NCI-H226 (cell line): ENCODE results near the gene HPSE2.
"Not testable (repeated sequence)": the region's sequence is repeated elsewhere in the genome, so short reads cannot be mapped to it uniquely, and the experiment has no call there.

Experiments used
- DNase-seq: peaks from one replicate; pipeline ENCODE4 v3.0.0-alpha.2; 2015

Gene HPSE2

DNA sequence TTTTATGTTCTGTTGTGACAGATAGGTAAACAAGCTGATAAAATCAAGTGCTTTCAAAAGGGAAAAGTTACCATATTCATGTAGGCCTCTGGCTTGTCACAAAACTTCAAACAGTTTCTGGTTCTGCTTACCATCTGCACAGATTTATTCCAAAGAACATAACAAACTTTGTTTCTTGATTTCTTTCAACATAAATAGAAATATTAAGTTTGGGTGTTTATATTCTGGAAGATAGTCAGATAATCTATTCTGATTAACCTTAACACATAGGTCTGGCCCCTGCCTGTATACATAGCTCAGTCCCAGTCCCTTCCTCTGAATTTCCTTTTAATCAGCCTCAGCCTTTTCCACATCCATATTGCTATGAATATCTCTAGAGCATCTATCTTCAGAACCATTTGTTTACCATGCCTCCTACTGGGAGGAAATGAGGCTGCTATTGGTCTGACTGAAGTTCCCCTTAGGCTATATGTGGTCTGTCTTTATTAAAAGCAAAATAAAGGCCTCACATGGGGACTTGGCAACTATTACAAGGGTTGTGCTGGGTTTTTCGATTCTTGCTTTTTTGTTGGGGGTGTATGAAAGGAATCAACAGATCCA lies 319.0 kb downstream of the HPSE2 start:
- DNase-seq = no peak

DNA sequence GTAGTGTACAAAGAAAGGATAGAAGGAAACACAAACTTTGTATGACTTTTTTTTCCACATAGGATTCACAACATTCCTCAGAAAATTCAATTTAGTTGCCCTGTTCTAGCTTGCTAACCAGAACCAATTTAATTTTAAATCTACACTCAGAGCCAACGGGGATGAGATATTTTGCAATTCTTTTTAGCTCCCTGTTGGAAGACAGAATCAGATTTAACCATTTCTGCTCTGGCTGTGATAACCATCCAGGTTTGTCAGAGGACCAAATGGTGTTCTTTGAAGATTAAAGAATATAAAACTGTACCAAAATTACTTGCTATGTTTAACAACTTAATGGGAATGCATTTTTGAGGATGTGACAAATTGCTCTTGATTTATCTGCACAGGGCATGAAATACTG lies 319.7 kb downstream of the HPSE2 start:
- DNase-seq = no peak

DNA sequence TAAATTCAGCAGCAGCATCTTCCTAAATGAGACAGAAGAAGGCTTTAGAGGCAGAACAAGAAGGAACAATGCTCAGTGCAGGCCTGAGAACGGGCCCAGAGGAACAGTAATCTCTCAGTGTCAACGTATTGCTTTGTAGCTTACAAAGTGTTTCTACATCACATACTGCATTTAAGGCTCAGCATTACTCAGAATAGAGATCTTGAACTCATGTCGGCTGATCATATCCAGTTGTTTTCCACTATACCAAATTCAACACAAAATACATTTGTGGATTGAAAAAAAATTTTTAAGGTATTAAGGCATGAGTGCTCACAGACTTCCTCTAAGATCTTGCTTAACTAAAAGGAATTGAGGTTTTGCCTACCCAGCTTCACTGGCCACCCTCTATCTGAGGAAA lies 325.1 kb downstream of the HPSE2 start:
- DNase-seq = no peak

GRCh38 chr10:98910048-98910447 lies 325.6 kb downstream of the HPSE2 start:
- no peak for DNase-seq

GRCh38 chr10:98908868-98909267 lies 326.8 kb downstream of the HPSE2 start:
- no peak for DNase-seq

- DNase-seq = not testable (repeated sequence)
Observed at GRCh38 chr10:98908247-98908646, 327.4 kb downstream of the HPSE2 start.

DNA sequence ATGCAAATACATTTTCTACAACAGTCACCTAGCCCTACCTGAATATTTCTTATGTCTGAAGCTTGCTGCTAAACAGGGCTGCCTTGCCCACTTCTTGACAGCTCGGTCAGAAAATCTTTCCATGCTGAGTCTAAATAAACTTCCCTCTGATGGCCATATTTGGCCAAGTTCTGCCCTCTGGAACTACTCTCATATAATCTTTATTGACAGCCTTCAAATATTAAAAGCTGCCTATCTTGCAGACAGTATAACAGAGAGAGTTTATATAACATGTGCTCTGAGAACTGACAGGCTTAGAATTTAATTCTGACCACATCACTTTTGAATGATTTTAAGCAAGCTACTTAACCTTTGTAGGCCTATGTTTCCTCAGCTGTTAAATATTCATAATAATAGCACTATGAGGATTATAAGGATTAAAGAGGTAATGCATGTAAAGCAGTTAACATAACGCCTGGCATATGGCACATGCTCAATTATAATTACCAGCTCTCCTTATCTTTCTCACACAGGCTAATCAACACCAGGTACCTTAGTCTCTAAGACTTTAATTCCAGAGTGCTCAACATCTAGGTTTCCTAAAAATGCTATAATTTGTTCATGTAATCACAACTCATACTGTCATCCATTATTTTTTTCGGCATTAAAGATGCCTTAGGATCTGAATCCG lies 334.1 kb downstream of the HPSE2 start:
- DNase-seq = no peak

DNA sequence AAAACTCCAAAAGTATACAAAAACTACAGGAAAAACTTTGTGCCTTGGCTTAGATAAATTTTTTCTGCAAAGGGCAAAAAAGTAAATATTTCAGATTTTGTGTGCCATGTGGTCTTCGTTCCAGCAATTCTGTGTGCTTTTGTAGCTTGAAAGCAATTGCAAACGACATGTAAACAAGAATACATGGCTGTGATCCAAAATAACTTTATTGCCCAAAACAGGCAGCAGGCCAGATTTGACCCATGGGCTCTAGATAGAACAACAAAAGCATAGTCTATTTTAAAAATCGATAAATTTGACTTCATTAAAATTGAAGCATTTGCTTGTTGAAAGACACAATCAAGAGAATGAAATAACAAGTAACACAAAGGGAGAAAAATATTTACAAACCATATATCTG lies 336.6 kb downstream of the HPSE2 start:
- no peak for DNase-seq

DNA sequence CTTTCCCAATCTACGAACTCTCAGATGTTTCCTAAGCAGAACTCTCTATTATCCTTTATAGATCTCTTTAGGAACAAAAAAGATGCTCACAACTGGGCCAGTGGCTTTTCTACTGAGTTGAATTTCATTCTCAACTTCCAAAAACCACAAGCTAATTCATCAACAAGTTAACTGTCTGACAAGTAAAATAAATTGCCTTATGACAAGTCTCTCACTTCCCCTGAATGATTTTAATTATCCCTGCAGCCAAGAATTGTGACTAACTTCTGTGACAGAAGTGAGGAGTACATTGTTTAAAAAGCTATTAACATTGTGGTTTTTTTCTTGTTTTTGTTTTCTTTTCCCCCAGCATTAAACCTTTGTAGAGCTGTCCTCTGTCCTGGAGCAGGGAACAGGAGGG lies 343.1 kb downstream of the HPSE2 start:
- DNase-seq = no peak

DNA sequence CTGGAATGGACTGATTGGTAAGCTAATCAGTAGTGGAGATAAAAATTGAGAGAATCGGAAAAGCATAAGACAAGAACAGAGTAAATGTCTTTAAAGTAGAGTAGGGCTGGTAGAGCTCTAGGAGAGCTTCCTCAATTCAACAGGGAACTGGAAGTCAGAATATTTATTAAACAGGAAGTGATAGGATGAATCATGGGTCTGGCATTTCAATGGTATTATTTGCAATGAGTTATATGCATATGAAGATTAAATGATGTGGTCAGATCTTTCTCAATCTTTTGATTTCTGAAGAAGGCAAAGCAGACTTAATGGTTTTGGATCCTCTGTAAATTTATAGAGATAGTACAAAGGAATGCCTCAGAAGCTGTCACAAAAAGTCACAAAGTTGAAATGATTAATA lies 349.0 kb downstream of the HPSE2 start:
- DNase-seq = no peak

GRCh38 chr10:98885378-98885777 lies 350.3 kb downstream of the HPSE2 start:
- DNase-seq = no peak

GRCh38 chr10:98881789-98882188 lies 353.9 kb downstream of the HPSE2 start:
- DNase-seq = no peak

- no peak for DNase-seq
Observed at GRCh38 chr10:98880971-98881370, 354.7 kb downstream of the HPSE2 start.

GRCh38 chr10:98878921-98879320 lies 356.7 kb downstream of the HPSE2 start:
- DNase-seq = no peak

GRCh38 chr10:98878418-98878817 lies 357.2 kb downstream of the HPSE2 start:
- no peak for DNase-seq

GRCh38 chr10:98861962-98862361 lies 373.7 kb downstream of the HPSE2 start:
- DNase-seq = no peak

DNA sequence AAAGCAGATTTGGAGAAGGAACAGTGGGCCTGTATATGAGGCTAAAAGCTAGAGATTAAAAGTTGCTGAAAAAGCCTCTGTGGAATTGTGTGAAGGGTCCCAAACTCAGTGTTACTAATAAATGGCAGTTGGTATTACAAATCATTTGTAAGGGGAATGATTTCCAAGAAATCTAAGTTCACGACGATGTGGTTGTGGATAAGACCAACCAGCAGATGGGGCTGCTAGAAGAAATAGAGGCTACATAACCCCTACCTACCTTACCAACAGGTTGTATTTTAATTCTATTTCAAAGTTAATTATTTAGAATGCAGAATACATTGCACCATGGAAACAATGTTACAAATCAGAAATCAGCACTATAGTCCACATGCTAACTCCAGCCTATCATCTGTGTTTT lies 377.1 kb downstream of the HPSE2 start:
- DNase-seq = no peak

DNA sequence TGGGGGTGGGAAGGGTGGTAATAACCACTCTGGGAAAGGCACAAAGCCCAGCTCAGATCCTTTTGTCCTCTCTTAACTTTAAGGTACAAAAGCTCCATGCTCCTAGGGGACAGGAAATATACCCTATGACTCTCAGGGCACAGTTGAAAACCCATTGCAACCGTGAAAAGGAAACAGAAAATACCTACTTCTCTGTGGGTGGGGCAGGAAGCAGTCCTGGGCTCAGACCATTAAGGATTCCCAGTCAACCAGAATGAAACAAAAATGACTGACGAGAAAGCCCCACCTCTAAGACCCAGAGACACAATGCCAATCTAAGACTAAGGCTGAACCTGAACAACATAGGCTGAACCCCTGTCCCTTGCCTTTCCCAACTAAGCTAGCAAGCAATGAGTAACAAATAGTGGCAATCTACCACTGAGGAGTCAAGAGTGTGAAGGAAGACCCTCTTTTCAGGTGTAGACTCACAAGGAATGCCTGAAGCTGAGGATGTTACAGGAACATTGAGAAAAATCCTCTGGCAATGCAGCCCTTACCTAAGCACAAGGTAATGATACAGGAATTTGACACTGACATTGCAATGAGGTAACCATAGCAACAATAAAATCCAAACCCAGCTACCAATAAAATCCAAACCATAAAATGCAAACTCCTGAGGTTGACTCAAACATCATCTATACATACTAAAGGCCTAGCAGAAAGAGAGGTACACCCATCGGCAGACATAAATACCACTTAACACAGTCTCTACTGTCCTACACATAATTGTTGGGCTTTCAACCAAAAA lies 380.1 kb downstream of the HPSE2 start:
- no peak for DNase-seq

DNA sequence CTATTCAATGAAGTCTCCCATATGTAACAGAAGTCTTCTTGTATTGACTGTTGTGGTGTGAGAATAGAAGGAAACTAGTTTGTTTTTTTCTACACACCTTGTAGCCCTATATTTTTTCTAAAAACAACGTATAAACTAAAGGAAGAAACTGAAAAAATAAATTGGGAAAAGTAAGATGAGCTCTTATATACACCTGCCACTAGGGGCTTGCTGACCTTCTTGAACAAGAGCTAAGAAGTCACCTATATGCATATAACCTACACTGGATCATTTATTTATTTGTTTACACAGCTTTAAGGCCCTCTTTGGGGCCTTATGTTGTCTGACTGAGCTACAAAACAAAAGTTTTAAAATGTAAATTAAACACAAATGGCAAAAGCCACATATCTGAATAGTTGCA lies 383.0 kb downstream of the HPSE2 start:
- no peak for DNase-seq

DNA sequence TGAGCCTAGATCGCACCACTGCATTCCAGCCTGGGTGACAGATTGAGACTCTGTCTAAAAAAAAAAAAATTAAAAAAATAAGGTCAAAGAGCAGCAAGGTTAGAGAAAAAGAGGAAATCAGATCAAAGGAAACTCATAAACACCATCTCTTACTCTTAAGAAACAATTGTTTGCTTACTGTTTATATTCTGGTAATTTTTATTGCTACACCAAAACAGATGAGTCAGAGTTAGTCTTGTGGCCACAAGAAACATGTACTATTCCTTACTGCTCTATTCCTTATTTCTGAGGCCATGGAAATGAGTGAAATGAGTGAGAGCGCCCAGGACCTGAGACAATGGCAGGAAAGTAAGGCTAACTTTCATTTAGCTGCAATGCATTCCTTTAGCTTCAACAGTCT lies 387.3 kb downstream of the HPSE2 start:
- DNase-seq = no peak

DNA sequence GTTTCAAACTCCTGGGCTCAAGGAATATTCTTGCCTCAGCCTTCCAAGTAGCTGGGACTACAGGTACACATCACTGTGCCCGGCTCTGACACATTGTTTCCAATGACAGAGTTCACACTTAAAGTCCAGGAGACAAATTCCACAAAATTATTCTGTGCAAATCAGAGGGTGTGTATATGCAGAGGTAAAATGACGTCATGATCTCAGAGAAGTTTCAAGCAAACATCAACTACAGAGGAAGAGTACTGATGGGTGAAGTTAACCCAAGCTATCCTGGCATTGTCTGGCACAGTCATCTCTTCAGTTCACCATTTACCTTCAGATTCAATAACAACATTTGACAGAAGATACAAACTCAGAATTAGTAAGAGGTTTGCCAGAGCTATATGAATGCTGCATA lies 388.9 kb downstream of the HPSE2 start:
- DNase-seq = no peak

DNA sequence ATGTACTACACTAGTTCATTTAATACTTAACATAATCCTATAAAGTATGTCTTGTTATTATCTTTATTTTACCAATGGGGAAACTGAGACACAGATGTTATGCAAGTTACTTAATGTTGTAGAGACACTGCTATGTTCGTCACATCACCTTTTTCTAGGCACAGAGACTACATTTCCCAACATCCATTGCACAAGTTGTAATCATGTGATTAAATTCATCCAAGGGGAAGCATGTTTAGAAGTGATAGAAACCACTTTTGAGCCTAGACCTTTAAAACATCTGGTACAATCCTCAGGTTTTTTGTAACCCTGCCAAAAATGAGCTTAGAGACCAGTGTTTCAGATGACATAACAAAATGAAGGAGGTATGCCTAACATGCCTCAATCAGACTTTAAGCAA lies 402.1 kb downstream of the HPSE2 start:
- DNase-seq = no peak

DNA sequence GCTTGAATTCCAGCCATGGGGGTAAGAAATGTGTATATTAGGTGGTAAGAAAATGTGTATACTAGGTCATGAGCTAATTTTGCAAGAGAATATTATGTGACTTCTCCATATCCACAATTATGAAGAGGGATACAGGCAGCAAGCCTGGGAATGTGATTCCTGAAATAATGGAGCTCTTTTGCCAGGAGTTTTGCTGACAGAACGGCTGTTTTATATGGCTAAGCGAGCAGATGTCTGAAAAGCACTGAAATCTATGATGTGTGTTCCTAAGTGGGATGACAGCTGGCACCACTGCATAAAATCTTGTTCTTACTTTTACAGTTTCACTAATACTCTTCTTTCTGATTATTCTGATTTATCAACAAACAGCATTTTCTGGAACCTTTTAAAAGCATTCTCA lies 402.9 kb downstream of the HPSE2 start:
- DNase-seq = no peak

DNA sequence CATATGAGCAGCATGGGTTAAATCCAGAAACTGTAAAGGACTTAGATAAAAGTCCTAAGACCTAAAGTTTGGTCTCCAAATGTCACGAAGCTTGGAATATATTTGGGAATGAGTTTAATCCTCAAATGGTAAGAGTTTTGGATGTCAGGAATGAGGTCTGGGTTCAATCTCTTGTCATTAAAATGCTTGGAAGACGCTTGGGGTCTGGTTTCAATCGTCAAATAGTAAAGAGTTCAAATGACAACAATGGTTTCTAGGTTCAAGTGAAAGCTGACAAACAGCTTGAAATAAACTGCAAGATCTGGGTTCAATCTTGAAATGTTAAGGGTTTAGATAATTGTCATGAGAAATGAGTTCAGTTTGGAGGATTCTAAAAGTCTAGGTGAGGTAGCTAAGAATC lies 403.5 kb downstream of the HPSE2 start:
- no peak for DNase-seq
